NB4 (cell line): Measurements from ENCODE around the gene EIF2A.

Source experiments
- MYC ChIP-seq: IDR thresholded peaks from 2 replicates; pipeline ENCODE4 v1.6.1; 2011; ENCODE audit warnings: low read depth, low read length
- POLR2A ChIP-seq: IDR thresholded peaks from 2 replicates; pipeline ENCODE4 v1.6.1; 2011; ENCODE audit warnings: mild to moderate bottlenecking; ENCODE audit not compliant: insufficient read length; ENCODE audit errors: extremely low read depth
- TF ChIP-seq, protein P1 (sequence below): IDR thresholded peaks from one replicate; pipeline ENCODE4 v1.5.1; 2012; ENCODE audit warnings: low read depth, low read length
- TF ChIP-seq, protein P2 (sequence below): IDR thresholded peaks from 2 replicates; pipeline ENCODE4 v1.6.1; 2011; ENCODE audit warnings: low read depth, low read length

DNA sequence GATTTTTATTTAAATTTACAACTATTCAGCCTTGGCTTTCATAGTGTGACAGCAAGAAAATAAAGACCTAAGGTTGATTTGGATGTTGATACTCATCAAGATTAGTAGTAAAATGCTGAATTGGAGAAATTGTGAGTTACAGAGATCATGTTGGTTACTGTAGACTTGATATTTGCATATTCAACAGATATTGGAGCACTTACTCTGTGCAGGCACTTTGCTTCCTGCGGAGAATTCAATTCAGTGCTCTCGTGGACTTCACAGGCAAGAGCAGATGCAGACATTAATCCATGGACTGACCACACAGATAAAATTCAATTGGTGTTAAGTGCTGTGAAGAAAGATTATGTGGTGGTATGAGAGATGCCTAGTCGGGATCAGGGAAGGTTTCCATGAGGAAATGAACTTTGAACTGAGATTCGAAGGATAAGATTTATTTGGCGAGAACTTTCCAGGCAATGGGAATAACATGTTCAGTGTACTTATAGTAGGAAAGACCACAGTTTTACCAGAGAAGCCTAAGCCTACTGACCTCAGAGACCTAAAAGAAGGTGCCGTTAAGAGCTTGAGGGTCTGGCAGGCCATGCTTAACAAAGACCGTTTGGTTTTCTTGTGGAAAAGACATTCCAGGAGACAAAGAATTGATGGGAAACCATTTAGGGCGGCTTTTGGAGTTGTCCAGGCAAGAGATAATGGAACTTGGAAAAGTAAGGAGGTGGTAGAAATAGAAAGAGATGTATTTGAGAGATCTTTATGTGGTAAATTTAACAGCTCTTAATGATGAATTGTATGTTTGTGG is 60.9 kb downstream of the EIF2A start:
- TF ChIP-seq, protein P1, sequence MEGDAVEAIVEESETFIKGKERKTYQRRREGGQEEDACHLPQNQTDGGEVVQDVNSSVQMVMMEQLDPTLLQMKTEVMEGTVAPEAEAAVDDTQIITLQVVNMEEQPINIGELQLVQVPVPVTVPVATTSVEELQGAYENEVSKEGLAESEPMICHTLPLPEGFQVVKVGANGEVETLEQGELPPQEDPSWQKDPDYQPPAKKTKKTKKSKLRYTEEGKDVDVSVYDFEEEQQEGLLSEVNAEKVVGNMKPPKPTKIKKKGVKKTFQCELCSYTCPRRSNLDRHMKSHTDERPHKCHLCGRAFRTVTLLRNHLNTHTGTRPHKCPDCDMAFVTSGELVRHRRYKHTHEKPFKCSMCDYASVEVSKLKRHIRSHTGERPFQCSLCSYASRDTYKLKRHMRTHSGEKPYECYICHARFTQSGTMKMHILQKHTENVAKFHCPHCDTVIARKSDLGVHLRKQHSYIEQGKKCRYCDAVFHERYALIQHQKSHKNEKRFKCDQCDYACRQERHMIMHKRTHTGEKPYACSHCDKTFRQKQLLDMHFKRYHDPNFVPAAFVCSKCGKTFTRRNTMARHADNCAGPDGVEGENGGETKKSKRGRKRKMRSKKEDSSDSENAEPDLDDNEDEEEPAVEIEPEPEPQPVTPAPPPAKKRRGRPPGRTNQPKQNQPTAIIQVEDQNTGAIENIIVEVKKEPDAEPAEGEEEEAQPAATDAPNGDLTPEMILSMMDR: no peak
- TF ChIP-seq POLR2A (no peak), MYC (no peak)
- TF ChIP-seq, protein P2, sequence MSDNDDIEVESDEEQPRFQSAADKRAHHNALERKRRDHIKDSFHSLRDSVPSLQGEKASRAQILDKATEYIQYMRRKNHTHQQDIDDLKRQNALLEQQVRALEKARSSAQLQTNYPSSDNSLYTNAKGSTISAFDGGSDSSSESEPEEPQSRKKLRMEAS: no peak
